MM.1S (cell line): Measurements from ENCODE around the gene TSPEAR.

ENCODE experiments used
- DNase-seq: peaks from one replicate; pipeline ENCODE4 v3.0.0-alpha.2; 2015
- H2AFZ ChIP-seq: fragments of 300-600 bp; sonication (generic); 2 replicates; pipeline ENCODE4 v1.6.0; 2016; ENCODE audit warnings: antibody characterized with exemption, low read length
- H3F3A ChIP-seq: fragments of 300-600 bp; sonication (generic); 2 replicates; pipeline ENCODE4 v1.6.1; 2016; ENCODE audit warnings: mild to moderate bottlenecking, antibody characterized with exemption, low read length, moderate library complexity, mixed read lengths; ENCODE audit not compliant: insufficient read depth
- H3K27ac ChIP-seq: fragments of 300-600 bp; sonication (generic); 2 replicates; pipeline ENCODE4 v1.5.1; 2016; ENCODE audit warnings: mild to moderate bottlenecking, low read length
- H3K27me3 ChIP-seq: fragments of 300-600 bp; sonication (generic); replicated peaks from 2 replicates; pipeline ENCODE4 v1.6.0; 2016; ENCODE audit warnings: low read length; ENCODE audit not compliant: insufficient read depth
- H3K36me3 ChIP-seq: fragments of 300-600 bp; sonication (generic); replicated peaks from 2 replicates; pipeline ENCODE4 v1.6.1; 2016; ENCODE audit warnings: mild to moderate bottlenecking, low read length, mixed read lengths; ENCODE audit not compliant: insufficient read depth
- H3K4me1 ChIP-seq: fragments of 300-600 bp; sonication (generic); 2 replicates; pipeline ENCODE4 v1.6.1; 2016; ENCODE audit warnings: low read length, mixed read lengths
- H3K4me2 ChIP-seq: fragments of 300-600 bp; sonication (generic); 2 replicates; pipeline ENCODE4 v1.6.0; 2016; ENCODE audit warnings: low read depth, low read length
- H3K4me3 ChIP-seq: fragments of 300-600 bp; sonication (generic); 2 replicates; pipeline ENCODE4 v1.5.1; 2016; ENCODE audit warnings: low read length, mixed read lengths
- H3K79me2 ChIP-seq: fragments of 300-600 bp; sonication (generic); 2 replicates; pipeline ENCODE4 v1.6.1; 2016; ENCODE audit warnings: mixed run types, low read length, mixed read lengths
- H3K9ac ChIP-seq: fragments of 300-600 bp; sonication (generic); 2 replicates; pipeline ENCODE4 v1.6.1; 2016; ENCODE audit warnings: low read length, mixed read lengths
- H3K9me2 ChIP-seq: fragments of 300-600 bp; sonication (generic); replicated peaks from 2 replicates; pipeline ENCODE4 v1.6.1; 2016; ENCODE audit warnings: mild to moderate bottlenecking, low read length, mixed read lengths; ENCODE audit not compliant: insufficient read depth
- H3K9me3 ChIP-seq: fragments of 300-600 bp; sonication (generic); replicated peaks from 2 replicates; pipeline ENCODE4 v1.6.1; 2016; ENCODE audit warnings: mild to moderate bottlenecking, low read length, mixed read lengths; ENCODE audit not compliant: insufficient read depth
- H4K20me1 ChIP-seq: fragments of 300-600 bp; sonication (generic); 2 replicates; pipeline ENCODE4 v1.6.1; 2016; ENCODE audit warnings: mild to moderate bottlenecking, low read length, moderate library complexity, mixed read lengths; ENCODE audit not compliant: insufficient read depth
- EZH2 ChIP-seq: fragments of 300-600 bp; sonication (generic); optimal IDR thresholded peaks from 2 replicates; pipeline ENCODE3; 2017; ENCODE audit warnings: low read depth, mild to moderate bottlenecking, antibody characterized with exemption, low read length, mixed read lengths
- EZH2phosphoT487 ChIP-seq: fragments of 300-600 bp; sonication (generic); IDR thresholded peaks from 2 replicates; pipeline ENCODE4 v1.6.1; 2018; ENCODE audit warnings: antibody characterized with exemption, low read length
- TF ChIP-seq, protein P1 (sequence below): fragments of 300-600 bp; sonication (generic); IDR thresholded peaks from 2 replicates; pipeline ENCODE4 v1.5.1; 2016; ENCODE audit warnings: antibody characterized with exemption, low read length, mixed read lengths

The TSPEAR gene

DNA sequence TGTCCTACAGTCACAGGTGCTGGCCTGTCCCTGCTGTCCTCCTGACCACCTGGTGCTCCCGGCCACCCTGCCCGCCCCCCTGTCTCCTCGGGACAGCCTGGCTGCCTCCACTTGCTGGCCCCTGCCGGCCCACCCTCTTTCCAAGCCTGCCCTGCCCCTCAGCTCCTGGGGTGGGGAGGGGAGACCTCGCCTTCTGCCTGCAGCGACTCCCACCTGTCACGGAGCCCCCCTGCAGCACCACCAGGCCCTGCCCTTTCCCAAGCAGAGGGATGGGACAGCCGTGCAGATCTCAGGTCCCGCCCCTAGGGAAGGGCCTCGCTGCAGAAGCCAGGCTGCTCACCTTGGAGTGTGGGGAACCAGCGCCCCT is 248.6 kb downstream of the TSPEAR start:
- Histone ChIP-seq H3K9me2 (no peaks in the 10 kb centered on the region), H2AFZ (no peak overlapping the region), H3K27ac (no peak overlapping the region), H3K9ac (no peak overlapping the region), H3K27me3 (peaks cover 94% of the 10 kb centered on the region), H3K79me2 (no peaks in the 10 kb centered on the region), H3K36me3 (no peaks in the 10 kb centered on the region), H4K20me1 (no peaks in the 10 kb centered on the region), H3K4me1 (no peaks in the 10 kb centered on the region), H3K4me3 (no peak overlapping the region), H3K4me2 (no peak overlapping the region), H3F3A (no peaks in the 10 kb centered on the region), H3K9me3 (no peaks in the 10 kb centered on the region)
- no peak for DNase-seq
- TF ChIP-seq EZH2phosphoT487 = no peak
- TF ChIP-seq EZH2 = no peak
- TF ChIP-seq, protein P1, sequence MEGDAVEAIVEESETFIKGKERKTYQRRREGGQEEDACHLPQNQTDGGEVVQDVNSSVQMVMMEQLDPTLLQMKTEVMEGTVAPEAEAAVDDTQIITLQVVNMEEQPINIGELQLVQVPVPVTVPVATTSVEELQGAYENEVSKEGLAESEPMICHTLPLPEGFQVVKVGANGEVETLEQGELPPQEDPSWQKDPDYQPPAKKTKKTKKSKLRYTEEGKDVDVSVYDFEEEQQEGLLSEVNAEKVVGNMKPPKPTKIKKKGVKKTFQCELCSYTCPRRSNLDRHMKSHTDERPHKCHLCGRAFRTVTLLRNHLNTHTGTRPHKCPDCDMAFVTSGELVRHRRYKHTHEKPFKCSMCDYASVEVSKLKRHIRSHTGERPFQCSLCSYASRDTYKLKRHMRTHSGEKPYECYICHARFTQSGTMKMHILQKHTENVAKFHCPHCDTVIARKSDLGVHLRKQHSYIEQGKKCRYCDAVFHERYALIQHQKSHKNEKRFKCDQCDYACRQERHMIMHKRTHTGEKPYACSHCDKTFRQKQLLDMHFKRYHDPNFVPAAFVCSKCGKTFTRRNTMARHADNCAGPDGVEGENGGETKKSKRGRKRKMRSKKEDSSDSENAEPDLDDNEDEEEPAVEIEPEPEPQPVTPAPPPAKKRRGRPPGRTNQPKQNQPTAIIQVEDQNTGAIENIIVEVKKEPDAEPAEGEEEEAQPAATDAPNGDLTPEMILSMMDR = no peak

DNA sequence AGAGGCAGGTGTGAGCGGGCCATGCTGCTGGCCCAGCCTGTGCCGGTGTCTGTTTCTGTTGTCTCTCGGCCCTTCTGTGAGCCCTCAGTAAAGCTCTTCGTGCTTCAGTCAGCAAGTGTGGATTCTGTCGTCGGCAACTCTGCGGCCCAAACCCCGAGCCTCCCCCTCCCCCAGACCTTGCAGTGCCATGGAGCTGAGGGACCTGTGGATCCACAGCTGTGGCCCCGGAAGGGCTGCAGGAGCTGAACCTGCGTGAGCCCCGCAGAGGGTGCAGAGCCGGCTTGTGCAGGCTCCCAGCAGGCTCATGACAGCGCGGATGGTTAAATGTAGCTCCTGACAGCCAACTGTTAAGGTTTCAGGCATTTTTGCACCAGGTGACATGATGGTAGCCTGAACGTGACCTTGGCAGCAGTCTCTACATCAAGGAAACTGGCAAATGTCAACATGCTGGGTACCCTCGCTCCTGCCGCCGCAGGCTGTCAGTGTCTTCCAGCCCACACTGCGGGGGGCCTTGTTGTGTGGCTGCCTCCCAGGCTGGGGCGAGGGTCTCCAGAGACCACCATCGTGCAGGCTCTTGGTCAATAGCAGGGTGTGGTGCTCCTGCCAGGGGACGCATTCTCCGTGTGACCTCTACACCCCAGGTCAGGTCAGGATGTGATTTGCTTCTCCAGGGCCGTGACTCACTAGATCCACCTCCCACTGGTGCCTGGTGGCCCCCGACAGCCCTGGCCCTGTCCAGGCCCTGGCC is 249.1 kb downstream of the TSPEAR start:
- Histone ChIP-seq H3K4me1 (no peaks in the 10 kb centered on the region), H3K27ac (no peak overlapping the region), H2AFZ (no peak overlapping the region), H3K36me3 (no peaks in the 10 kb centered on the region), H4K20me1 (no peaks in the 10 kb centered on the region), H3K9me2 (no peaks in the 10 kb centered on the region), H3K9ac (no peak overlapping the region), H3K27me3 (peaks cover 94% of the 10 kb centered on the region), H3K79me2 (no peaks in the 10 kb centered on the region), H3K4me2 (no peak overlapping the region), H3F3A (no peaks in the 10 kb centered on the region), H3K4me3 (no peak overlapping the region), H3K9me3 (no peaks in the 10 kb centered on the region)
- no peak for DNase-seq
- TF ChIP-seq EZH2phosphoT487 = no peak
- TF ChIP-seq, protein P1 = no peak
- TF ChIP-seq EZH2 = no peak

DNA sequence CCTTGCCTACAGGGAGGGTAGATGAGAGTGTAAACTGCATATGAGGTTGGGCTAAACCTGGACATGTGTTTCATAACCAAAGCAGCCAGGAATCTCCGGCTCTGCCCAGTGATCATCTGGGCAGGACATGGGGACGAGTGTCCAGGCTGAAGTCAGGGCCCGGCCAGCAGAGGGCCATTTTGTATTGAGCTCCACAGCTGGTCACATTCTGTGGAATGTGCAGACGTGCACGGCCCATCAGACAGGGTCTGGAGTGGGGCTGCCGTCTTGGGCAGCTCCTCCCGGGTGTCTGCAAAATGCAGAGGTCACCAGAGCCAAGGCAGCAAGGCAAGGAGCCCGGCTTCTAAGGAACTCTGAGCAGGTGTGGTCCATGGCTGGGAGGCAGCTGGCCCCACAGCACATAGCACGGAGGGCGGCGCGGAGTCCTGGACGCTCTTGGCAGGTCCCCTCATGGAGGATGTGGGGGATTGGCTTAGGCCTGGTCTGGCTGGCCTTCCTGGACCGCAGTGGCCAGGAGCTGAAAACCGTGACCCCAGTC is 249.8 kb downstream of the TSPEAR start:
- Histone ChIP-seq H3F3A (no peaks in the 10 kb centered on the region), H3K27me3 (peaks cover 94% of the 10 kb centered on the region), H3K4me3 (no peak overlapping the region), H3K36me3 (no peaks in the 10 kb centered on the region), H3K27ac (no peak overlapping the region), H3K79me2 (no peaks in the 10 kb centered on the region), H3K9me3 (no peaks in the 10 kb centered on the region), H4K20me1 (no peaks in the 10 kb centered on the region), H2AFZ (no peak overlapping the region), H3K9me2 (no peaks in the 10 kb centered on the region), H3K4me2 (no peak overlapping the region), H3K9ac (no peak overlapping the region), H3K4me1 (no peaks in the 10 kb centered on the region)
- DNase-seq = no peak
- no peak for TF ChIP-seq EZH2phosphoT487
- TF ChIP-seq, protein P1 = 0 out of 2 replicates have a peak, but pooled peaks have one; percentile 8
